ENCODE data around the gene TMEM59L. TPM values are rescaled to one million over a fixed set of nuclear protein-coding genes. Genes with fewer than 3 reads are reported as not detected.

TMEM59L gene
- total RNA-seq, 1 donor from 2014 or later, result 0.10 TPM

DNA sequence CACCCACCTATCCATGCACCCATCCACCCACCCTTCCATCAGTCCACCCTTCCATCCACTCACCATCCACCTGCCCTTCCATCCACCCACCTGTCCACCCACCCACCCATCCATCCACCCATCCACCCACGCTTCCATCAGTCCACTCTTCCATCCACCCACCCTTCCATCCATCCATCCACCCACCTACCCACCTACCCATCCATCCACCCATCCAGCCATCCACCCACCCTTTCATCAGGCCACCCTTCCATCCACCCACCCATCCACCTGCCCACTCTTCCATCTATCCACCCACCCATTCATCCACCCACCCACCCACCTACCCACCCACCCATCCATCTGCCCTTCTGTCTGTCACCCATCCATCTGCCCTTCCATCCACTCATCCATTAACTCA lies 41.2 kb downstream of the TMEM59L start:
- no peaks in the 10 kb centered on the region for H3K36me3 Mint-ChIP-seq (ENCODE audit: low read depth)
- no peak overlapping the region for H3K27ac Mint-ChIP-seq
- no peak overlapping the region for H3K4me3 Mint-ChIP-seq
- H3K27me3 Mint-ChIP-seq (ENCODE audit: insufficient read depth), result no peaks in the 10 kb centered on the region
- intact Hi-C loops (cut with micrococcal nuclease), result no loop called here
- no peak for DNase-seq (ENCODE audit: low spot score)
- no peaks in the 10 kb centered on the region for H3K9me3 Mint-ChIP-seq
- H3K4me1 Mint-ChIP-seq (ENCODE audit: low read depth), result peaks cover 5% of the 10 kb centered on the region

DNA sequence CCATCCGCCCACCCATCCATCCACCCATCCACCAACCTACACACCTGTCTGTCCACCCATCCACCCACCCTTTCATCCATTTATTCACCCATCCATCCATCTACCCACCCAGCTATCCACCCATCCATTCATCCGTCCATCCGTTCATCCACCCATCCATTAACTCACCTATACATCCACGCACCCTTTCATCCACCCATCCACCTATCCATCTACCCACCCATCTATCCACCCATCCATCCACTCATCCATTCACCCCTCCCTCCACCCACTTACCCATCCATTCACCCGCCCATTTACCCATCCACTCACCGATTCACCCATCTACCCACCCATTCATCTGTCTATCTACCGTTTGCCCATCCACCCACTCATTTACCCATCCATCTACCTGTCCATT lies 41.8 kb downstream of the TMEM59L start:
- H3K9me3 Mint-ChIP-seq, result no peaks in the 10 kb centered on the region
- H3K27ac Mint-ChIP-seq, result no peak overlapping the region
- intact Hi-C loops (cut with micrococcal nuclease), result no loop called here
- H3K36me3 Mint-ChIP-seq (ENCODE audit: low read depth), result no peaks in the 10 kb centered on the region
- no peaks in the 10 kb centered on the region for H3K4me1 Mint-ChIP-seq (ENCODE audit: low read depth)
- DNase-seq (ENCODE audit: low spot score), result no peak
- no peaks in the 10 kb centered on the region for H3K27me3 Mint-ChIP-seq (ENCODE audit: insufficient read depth)
- no peak overlapping the region for H3K4me3 Mint-ChIP-seq

DNA sequence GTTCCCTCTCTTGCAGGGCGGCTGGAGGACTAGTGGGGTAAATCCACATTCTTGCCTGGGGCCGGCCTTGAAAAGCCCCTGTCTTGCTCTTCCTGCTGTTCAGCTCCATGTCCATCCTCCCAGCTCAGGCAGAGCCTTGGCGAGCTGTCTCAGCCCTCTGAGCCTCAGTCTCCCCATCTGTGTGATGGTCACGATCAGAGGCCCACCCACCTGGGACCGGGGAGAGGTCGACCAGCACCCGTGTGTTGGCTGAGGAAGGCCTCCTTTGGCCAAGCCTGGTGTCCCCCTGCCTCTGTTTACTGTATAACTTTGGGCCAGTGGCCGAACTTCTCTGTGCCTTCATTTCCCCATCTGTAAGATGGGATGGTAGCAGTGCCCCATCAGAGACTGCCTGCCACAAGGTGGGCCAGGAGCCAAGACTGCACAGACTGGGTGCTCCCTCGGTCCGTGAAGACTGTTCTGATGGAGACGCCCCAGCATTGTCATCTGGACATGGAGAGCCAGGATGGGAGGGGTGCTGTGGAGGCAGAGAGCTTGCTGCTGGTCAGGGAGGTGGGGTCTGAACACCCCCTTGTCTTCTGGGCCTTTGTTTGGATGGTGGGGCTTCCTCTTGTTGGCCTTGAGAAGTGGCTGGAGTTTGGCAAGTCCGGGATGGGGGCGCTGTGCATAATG lies 42.6 kb downstream of the TMEM59L start:
- DNase-seq (ENCODE audit: low spot score), result no peak
- Mint-ChIP-seq H3K36me3 (ENCODE audit: low read depth) (no peaks in the 10 kb centered on the region), H3K9me3 (no peaks in the 10 kb centered on the region), H3K27ac (no peak overlapping the region), H3K4me1 (ENCODE audit: low read depth) (no peaks in the 10 kb centered on the region), H3K27me3 (ENCODE audit: insufficient read depth) (no peaks in the 10 kb centered on the region), H3K4me3 (no peak overlapping the region)
- intact Hi-C loops (cut with micrococcal nuclease), result no loop called here

DNA sequence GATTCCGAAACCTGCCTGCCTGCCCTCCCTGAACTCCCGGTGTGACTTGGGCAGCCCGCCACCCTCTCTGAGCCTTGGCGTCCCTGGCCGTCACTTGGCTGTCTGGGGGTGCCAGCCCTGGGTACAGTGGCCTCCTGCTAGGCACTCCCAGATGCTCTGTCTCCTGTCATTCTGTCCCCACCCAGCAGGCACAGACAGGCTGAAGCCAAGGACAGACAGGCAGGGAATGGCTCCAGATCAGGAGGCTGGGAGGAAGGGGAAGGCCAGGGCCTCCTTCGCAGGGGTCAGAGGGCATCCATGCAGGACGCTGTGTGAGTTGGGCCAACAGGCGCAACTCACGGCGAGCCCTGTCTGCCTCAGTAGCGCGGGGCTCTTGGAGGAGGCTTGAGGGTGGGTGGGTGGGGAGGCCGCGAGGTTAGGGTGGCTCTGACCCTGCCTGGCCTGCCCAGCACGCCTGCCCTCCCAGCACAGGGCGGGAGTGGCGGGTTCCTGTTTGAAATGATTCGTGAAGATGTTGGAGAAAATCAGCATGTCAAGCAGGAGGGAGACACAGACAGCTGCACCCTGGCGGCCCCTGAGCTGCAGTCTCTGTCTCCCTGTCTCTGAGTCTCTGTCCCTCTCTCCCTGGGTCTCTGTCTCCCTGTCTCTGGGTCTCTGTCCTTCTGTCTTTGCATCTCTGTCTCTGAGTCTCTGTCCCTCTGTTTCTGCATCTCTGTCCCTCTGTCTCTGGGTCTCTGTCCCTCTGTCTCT lies 43.8 kb downstream of the TMEM59L start:
- no peak for DNase-seq (ENCODE audit: low spot score)
- H3K36me3 Mint-ChIP-seq (ENCODE audit: low read depth), result no peaks in the 10 kb centered on the region
- peaks cover 6% of the 10 kb centered on the region for H3K4me1 Mint-ChIP-seq (ENCODE audit: low read depth)
- H3K4me3 Mint-ChIP-seq, result no peak overlapping the region
- H3K27ac Mint-ChIP-seq, result no peak overlapping the region
- intact Hi-C loops (cut with micrococcal nuclease), result no loop called here
- H3K27me3 Mint-ChIP-seq (ENCODE audit: insufficient read depth), result no peaks in the 10 kb centered on the region
- no peaks in the 10 kb centered on the region for H3K9me3 Mint-ChIP-seq

DNA sequence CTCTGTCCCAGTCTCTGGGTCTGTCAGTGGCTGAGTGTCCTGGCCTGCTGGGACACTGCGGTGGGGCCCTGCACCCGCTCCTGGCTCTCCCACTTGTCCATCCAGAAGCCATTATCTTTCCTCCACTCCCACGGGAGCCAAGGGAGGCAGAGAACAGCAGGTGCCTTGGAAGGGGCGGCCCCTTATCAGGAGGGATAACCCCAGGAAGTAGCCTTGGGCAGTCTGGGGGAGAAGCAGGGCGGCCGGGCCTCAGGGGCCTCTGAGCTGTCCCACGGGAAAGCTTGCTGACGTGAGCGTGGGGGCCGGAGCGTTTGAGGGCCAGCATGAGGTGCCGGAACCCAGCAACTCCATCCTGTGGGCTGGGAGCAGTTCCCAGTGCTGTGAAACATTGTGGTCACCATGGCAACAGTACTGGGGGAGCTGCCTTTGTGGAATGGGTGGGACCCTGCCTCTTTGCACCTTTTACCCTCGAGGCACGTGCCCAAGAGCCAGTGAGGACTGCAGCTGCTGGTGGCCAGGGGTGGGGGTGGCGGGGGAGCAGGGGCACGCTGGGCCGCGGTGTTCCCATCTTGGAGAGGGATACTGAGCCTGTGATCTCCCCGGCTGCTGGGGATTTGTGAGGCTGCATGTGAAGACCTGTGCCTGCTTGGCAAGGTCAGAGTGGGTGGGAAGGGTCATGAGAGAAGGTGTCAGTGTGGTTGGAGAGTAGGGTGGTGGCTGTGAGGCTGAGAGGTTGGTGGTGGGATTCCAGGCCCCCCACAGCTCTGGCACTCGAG lies 45.1 kb downstream of the TMEM59L start:
- Mint-ChIP-seq H3K27ac (no peak overlapping the region), H3K9me3 (no peaks in the 10 kb centered on the region), H3K4me3 (no peak overlapping the region), H3K4me1 (ENCODE audit: low read depth) (peaks cover 7% of the 10 kb centered on the region), H3K27me3 (ENCODE audit: insufficient read depth) (no peaks in the 10 kb centered on the region), H3K36me3 (ENCODE audit: low read depth) (no peaks in the 10 kb centered on the region)
- intact Hi-C loops (cut with micrococcal nuclease), result no loop called here
- DNase-seq (ENCODE audit: low spot score), result no peak

DNA sequence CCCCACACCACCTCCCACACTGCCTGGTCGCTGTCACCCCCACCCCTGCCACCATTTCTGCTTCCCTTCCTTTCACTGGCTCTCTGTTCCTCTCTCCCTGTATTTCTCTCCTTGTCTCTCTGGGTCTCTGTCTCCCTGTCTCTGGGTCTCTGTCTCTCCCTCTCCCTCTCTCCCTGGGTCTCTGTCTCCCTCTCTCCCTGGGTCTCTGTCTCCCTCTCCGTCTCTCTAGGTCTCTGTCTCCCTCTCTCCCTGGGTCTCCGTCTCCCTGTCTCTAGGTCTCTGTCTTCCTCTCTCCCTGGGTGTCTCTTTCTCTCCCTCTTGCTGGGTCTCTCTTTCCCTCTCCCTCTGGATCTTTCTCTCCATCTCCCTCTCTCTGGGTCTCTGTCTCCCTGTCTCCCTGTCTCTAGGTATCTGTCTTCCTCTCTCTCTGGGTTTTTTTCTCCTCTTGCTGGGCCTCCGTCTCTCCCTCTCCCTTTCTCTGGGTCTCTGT lies 45.7 kb downstream of the TMEM59L start:
- Mint-ChIP-seq H3K4me1 (ENCODE audit: low read depth) (peaks cover 7% of the 10 kb centered on the region), H3K9me3 (no peaks in the 10 kb centered on the region), H3K4me3 (no peak overlapping the region), H3K27ac (no peak overlapping the region), H3K36me3 (ENCODE audit: low read depth) (no peaks in the 10 kb centered on the region), H3K27me3 (ENCODE audit: insufficient read depth) (no peaks in the 10 kb centered on the region)
- no peak for DNase-seq (ENCODE audit: low spot score)
- intact Hi-C loops (cut with micrococcal nuclease), result no loop called here

DNA sequence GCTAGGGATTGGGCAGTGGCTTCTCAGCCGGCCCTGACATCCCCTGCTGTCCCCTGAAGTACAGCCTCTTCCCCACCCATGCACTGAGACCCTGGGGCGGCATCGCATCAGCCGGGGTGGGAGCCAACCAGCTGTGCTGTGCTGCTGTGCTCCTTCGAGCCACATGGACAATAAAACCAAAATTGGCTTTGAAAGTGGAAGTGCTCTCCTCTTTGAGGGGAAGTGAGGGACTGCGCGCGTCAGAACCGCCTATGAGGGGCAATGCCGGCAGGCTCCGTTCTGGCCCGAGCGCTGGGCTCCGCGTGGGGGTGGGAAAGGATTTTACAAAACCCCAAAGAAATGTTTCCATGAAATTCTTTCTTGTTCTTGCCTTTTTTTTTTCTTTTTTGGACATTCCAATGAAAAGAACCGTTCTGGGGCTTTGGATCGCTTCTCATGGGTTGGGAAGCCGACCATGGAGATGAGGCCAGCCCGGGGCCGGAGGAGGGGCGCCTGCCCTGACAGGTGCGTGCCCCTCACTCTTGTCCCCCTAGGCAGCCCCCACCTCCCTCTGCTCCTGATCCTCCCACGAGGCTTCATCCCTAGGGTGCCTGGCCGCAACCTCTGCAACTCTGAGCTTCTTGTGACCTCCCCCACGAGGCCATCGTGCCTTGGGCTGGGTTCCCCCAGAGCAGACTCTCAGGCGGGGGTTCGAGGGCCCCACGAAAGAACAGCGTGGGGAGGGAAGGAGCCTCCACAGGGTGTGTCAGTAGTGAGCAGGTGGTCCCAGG lies 46.8 kb downstream of the TMEM59L start:
- intact Hi-C loops (cut with micrococcal nuclease), result no loop called here
- H3K27me3 Mint-ChIP-seq (ENCODE audit: insufficient read depth), result no peaks in the 10 kb centered on the region
- H3K4me1 Mint-ChIP-seq (ENCODE audit: low read depth), result peaks cover 7% of the 10 kb centered on the region
- H3K4me3 Mint-ChIP-seq, result no peak overlapping the region
- no peaks in the 10 kb centered on the region for H3K36me3 Mint-ChIP-seq (ENCODE audit: low read depth)
- no peaks in the 10 kb centered on the region for H3K9me3 Mint-ChIP-seq
- no peak for DNase-seq (ENCODE audit: low spot score)
- H3K27ac Mint-ChIP-seq, result no peak overlapping the region

DNA sequence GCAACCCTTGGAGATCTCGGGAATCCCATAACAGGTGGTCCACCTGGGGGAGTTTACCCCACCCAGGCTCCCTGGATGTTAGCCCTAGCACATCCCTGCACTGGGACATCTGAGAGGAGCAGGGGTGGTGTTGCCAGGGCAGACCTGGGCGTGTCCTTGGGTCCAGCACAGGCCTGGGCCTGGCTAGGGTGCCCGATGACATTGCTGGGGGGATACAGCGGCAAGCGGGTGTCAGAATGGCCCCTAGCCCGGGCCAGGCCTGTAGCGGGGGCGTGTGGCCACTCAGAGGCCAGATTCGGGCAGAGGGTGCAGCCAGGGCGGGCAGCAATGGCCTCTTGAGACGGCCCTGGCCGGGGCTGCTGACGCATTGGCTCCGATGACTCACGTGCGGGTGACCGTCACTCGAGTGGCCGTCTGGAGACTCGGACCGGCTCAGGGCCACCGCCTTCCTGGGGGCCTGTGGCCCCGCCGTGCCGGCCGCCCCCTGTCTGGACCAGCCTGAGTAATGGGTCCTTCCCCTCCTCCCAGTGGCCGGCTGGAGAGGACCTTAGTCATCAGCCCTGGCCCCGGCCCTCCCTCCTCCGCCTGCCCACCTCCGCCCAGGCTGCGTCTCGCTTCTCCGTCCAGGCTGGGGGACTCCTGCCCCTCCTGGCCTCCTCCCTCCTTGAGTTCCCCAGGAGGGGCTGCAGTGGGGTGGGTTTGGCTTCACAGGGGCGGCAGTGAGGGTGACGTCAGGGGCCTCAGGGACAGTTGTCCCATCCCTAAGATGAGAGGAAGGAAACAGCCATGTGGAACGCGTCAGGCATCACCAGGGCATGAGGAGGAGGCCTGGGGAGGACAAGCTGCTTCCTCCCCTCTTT lies 47.6 kb downstream of the TMEM59L start:
- H3K27me3 Mint-ChIP-seq (ENCODE audit: insufficient read depth), result no peaks in the 10 kb centered on the region
- no peak overlapping the region for H3K4me3 Mint-ChIP-seq
- intact Hi-C loops (cut with micrococcal nuclease), result no loop called here
- H3K4me1 Mint-ChIP-seq (ENCODE audit: low read depth), result peaks cover 7% of the 10 kb centered on the region
- no peak overlapping the region for H3K27ac Mint-ChIP-seq
- H3K9me3 Mint-ChIP-seq, result no peaks in the 10 kb centered on the region
- DNase-seq (ENCODE audit: low spot score), result no peak
- no peaks in the 10 kb centered on the region for H3K36me3 Mint-ChIP-seq (ENCODE audit: low read depth)

DNA sequence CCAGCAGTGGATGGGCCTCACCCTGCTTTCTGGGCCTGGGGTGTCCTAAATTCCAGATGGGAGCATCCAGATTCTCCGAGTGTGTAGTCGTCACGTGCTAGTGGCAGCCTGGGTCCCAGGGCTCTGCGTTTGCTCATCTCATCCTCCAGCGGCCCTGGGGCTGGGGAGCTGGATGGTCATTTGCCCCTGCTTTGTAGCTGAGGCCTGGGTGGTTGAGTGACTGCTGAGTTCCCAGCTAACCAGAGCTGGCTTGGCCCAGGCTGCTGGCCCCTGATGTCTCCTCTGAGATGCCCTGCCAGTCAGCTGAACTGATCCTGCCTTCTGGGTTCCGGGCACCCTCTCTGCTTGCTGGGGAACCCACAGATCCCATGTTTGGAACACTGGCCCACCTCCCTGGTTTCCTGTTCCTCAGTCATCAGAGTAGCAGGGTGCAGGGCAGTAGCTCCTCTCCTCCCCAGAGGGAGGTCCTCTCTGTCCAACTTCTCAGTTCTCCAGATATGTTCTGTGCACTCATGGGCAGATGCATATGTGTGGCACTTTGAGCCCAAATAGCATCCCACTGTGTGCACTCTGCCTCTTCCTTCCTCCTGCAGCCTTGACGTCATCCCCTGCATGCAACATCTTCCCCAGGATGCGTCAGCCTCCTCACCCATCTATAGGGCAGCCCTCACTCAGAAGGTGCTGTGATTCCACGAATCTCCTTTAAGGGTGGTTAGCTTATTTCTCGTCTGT lies 48.4 kb downstream of the TMEM59L start:
- DNase-seq (ENCODE audit: low spot score), result no peak
- Mint-ChIP-seq H3K27ac (no peak overlapping the region), H3K4me3 (no peak overlapping the region), H3K27me3 (ENCODE audit: insufficient read depth) (no peaks in the 10 kb centered on the region), H3K36me3 (ENCODE audit: low read depth) (no peaks in the 10 kb centered on the region), H3K4me1 (ENCODE audit: low read depth) (peaks cover 7% of the 10 kb centered on the region), H3K9me3 (no peaks in the 10 kb centered on the region)
- intact Hi-C loops (cut with micrococcal nuclease), result no loop called here

DNA sequence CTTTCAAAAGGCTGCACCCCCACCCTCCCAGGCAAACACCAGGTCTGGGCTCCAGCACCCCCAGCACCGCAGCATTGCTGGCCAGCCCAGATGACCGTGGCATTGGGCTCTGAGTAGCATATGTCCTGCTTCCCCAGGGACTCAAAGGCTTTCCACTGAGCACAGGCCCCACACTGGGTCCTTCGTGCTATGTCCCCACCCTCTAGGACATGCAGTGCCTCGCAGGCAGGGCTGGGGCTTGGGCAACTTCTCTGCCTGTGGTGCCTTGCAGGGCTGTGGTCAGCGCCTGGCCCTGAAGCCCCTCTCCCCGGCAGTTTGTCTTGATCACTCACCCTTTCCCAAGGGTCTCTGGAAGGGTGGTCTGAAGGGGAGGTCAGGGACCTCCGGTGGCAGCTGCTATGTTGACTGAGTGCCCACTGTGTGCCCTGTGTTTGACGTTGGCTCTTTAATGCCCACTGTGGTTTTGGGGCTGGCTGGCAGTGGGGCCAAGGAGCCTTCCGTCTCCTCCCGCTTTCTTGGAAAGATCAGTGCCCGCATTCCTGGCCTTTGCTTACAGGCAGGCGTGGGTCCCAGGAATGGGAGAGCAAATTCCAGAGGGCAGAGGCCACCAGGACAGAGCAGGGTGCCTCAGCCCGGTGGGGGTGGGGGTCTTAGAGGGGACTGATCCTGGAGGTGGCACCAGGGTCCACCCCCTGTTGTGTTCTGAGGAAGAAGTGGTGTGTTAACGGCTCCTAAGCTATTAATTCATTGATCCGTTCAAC lies 50.5 kb downstream of the TMEM59L start:
- no peaks in the 10 kb centered on the region for H3K27me3 Mint-ChIP-seq (ENCODE audit: insufficient read depth)
- intact Hi-C loops (cut with micrococcal nuclease), result no loop called here
- no peak for DNase-seq (ENCODE audit: low spot score)
- H3K4me1 Mint-ChIP-seq (ENCODE audit: low read depth), result peaks cover 7% of the 10 kb centered on the region
- peaks cover 4% of the 10 kb centered on the region for H3K36me3 Mint-ChIP-seq (ENCODE audit: low read depth)
- H3K27ac Mint-ChIP-seq, result no peak overlapping the region
- H3K4me3 Mint-ChIP-seq, result no peak overlapping the region
- H3K9me3 Mint-ChIP-seq, result no peaks in the 10 kb centered on the region

DNA sequence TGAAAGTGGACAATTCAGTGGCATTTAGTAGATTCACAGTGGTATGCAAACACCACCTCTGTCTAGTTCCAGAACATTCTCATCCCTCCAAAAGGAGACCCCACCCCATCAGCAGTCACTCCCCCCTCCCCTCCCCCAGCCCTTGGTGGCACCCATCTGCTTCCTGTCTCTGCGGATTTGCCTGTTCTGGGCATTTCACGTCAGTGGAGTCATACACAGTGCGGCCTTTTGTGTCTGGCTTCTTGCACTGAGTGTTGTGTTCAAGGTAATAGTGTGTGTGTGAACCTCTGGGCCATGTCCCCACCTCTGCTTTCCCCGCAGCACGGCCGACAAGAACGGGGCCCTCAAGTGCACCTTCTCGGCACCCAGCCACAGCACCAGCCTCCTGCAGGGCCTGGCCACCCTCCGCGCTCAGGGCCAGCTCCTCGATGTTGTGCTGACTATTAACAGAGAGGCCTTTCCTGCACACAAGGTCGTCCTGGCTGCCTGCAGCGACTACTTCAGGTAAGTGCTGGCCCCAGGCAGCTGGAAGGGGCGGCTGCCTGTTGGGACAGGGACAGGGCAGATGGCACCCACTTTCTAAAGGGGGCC lies 51.4 kb downstream of the TMEM59L start:
- peaks cover 4% of the 10 kb centered on the region for H3K36me3 Mint-ChIP-seq (ENCODE audit: low read depth)
- H3K4me3 Mint-ChIP-seq, result no peak overlapping the region
- H3K27me3 Mint-ChIP-seq (ENCODE audit: insufficient read depth), result no peaks in the 10 kb centered on the region
- no peaks in the 10 kb centered on the region for H3K9me3 Mint-ChIP-seq
- intact Hi-C loops (cut with micrococcal nuclease), result no loop called here
- no peak for DNase-seq (ENCODE audit: low spot score)
- peaks cover 7% of the 10 kb centered on the region for H3K4me1 Mint-ChIP-seq (ENCODE audit: low read depth)
- H3K27ac Mint-ChIP-seq, result no peak overlapping the region
